HepG2 (cell line): Measurements from ENCODE around the gene RGS11.

Source experiments
- EZH2 ChIP-seq: conservative IDR thresholded peaks from 2 replicates; pipeline ENCODE4 v1.6.1; 2012; ENCODE audit warnings: mild to moderate bottlenecking, low read depth, low read length, moderate library complexity
- JUND ChIP-seq: sonication (generic); formaldehyde crosslinking; IDR thresholded peaks from 2 replicates; pipeline ENCODE4 v1.8.0; 2022; ENCODE audit warnings: mild to moderate bottlenecking, missing genetic modification reagents
- RBM22 ChIP-seq: fragments of 200-400 bp; formaldehyde crosslinking; optimal IDR thresholded peaks from 2 replicates; pipeline ENCODE3; 2017; ENCODE audit warnings: mild to moderate bottlenecking, low read length, moderate library complexity
- SRF ChIP-seq: IDR thresholded peaks from 2 replicates; pipeline ENCODE4 v1.6.1; 2011; ENCODE audit warnings: mild to moderate bottlenecking, low read depth, low read length, moderate library complexity
- TCF7L2 ChIP-seq: IDR thresholded peaks from 2 replicates; pipeline ENCODE4 v1.6.1; 2011; ENCODE audit warnings: mild to moderate bottlenecking, low read depth, low read length, moderate library complexity
- ZNF121 ChIP-seq: sonication (generic); formaldehyde crosslinking; IDR thresholded peaks from 2 replicates; pipeline ENCODE4 v1.5.0; 2020; ENCODE audit warnings: mild to moderate bottlenecking, missing genetic modification reagents
- ZNF3 ChIP-seq: IDR thresholded peaks from 2 replicates; pipeline ENCODE4 v1.7.0; 2017; ENCODE audit warnings: inconsistent platforms
- ZNF841 ChIP-seq: sonication (generic); formaldehyde crosslinking; IDR thresholded peaks from 2 replicates; pipeline ENCODE4 v1.8.1; 2023; ENCODE audit warnings: missing genetic modification reagents, borderline replicate concordance
- TF ChIP-seq, protein P1 (sequence below): sonication (generic); formaldehyde crosslinking; IDR thresholded peaks from 2 replicates; pipeline ENCODE4 v1.5.0; 2020; ENCODE audit warnings: mild to moderate bottlenecking, missing genetic modification reagents, moderate library complexity

DNA sequence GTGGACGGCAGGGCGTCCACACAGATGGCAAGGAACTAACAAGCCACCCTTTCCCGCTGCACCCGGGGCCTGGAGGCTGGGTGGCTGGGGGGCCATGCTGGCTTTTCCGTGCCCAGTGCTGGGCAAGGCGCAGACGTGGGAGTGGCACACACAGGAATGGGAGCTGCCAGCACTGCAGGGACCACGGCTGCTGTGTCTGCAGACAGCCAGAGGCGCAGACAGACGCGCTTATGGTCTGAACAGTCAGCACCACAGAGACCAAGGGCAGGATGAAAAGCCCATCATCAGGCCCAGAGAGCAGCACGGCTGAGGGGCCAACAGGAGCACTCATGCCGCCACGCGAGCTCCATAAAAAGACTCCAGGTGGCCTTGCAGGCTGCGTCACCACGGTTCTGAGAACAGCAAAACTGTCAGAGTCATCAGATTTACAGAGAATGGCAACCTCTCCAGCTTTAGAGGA is 31.2 kb upstream of the RGS11 start:
- TF ChIP-seq, protein P1, sequence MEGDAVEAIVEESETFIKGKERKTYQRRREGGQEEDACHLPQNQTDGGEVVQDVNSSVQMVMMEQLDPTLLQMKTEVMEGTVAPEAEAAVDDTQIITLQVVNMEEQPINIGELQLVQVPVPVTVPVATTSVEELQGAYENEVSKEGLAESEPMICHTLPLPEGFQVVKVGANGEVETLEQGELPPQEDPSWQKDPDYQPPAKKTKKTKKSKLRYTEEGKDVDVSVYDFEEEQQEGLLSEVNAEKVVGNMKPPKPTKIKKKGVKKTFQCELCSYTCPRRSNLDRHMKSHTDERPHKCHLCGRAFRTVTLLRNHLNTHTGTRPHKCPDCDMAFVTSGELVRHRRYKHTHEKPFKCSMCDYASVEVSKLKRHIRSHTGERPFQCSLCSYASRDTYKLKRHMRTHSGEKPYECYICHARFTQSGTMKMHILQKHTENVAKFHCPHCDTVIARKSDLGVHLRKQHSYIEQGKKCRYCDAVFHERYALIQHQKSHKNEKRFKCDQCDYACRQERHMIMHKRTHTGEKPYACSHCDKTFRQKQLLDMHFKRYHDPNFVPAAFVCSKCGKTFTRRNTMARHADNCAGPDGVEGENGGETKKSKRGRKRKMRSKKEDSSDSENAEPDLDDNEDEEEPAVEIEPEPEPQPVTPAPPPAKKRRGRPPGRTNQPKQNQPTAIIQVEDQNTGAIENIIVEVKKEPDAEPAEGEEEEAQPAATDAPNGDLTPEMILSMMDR (CRISPR knock-in tag), result no peak
- TF ChIP-seq EZH2, result no peak
- no peak for TF ChIP-seq TCF7L2
- TF ChIP-seq ZNF121 (CRISPR knock-in tag), result no peak
- TF ChIP-seq SRF, result no peak
- no peak for TF ChIP-seq ZNF841
- TF ChIP-seq RBM22, result no peak
- TF ChIP-seq JUND, result no peak
- no peak for TF ChIP-seq ZNF3
